DND-41 (cell line): ENCODE measurements around the gene RAC2.

Experiments
- ATAC-seq: fragments of 200-7000 bp; cut with Tn5 transposase; 3 replicates; pipeline ENCODE4 v1.9.1; 2021; ENCODE audit warnings: low read depth; ENCODE audit not compliant: insufficient read depth
- DNase-seq: peaks from one replicate; pipeline ENCODE4 v3.0.0-alpha.2; 2020
- H2AFZ ChIP-seq: 2 replicates; pipeline ENCODE4 v1.6.0; 2012; ENCODE audit warnings: low read depth, low read length
- H3K27ac ChIP-seq: 2 replicates; pipeline ENCODE4 v1.5.1; 2012; ENCODE audit warnings: low read length, inconsistent platforms
- H3K27me3 ChIP-seq: fragments of 200-600 bp; sonication (generic); 2 replicates; pipeline ENCODE4 v1.6.0; 2012; ENCODE audit warnings: low read length, mild to moderate bottlenecking, inconsistent platforms; ENCODE audit not compliant: insufficient read depth, poor library complexity
- H3K36me3 ChIP-seq: 2 replicates; pipeline ENCODE4 v1.5.1; 2012; ENCODE audit warnings: low read length, inconsistent platforms; ENCODE audit not compliant: insufficient read depth
- H3K4me1 ChIP-seq: 2 replicates; pipeline ENCODE4 v1.5.1; 2012; ENCODE audit warnings: mild to moderate bottlenecking, low read length; ENCODE audit not compliant: insufficient read depth
- H3K4me2 ChIP-seq: 2 replicates; pipeline ENCODE4 v1.6.0; 2012; ENCODE audit warnings: mild to moderate bottlenecking, moderate library complexity, low read length, inconsistent platforms; ENCODE audit not compliant: insufficient read depth
- H3K4me3 ChIP-seq, 2 experiments: fragments of 200-600 bp in 1 of 2; shearing (Covaris generic) in 1 of 2; 2 replicates each; pipeline ENCODE4 v1.5.1; 2012 to 2016; ENCODE audit warnings: inconsistent platforms in 2 of 2, low read length in 2 of 2, mild to moderate bottlenecking in 2 of 2, low read depth in 1 of 2, moderate library complexity in 1 of 2
- H3K79me2 ChIP-seq: 2 replicates; pipeline ENCODE4 v1.6.0; 2012; ENCODE audit warnings: low read length, inconsistent platforms; ENCODE audit not compliant: insufficient read depth
- H3K9ac ChIP-seq: 2 replicates; pipeline ENCODE4 v1.6.0; 2012; ENCODE audit warnings: low read depth, mild to moderate bottlenecking, inconsistent platforms, low read length, moderate library complexity
- H3K9me3 ChIP-seq: 2 replicates; pipeline ENCODE4 v1.5.1; 2012; ENCODE audit warnings: low read length, moderate library complexity, mild to moderate bottlenecking, inconsistent platforms; ENCODE audit not compliant: insufficient read depth, severe bottlenecking
- H4K20me1 ChIP-seq: 2 replicates; pipeline ENCODE4 v1.6.0; 2012; ENCODE audit warnings: low read length; ENCODE audit not compliant: insufficient read depth
- CTCF ChIP-seq: IDR thresholded peaks from 2 replicates; pipeline ENCODE4 v1.5.1; 2012; ENCODE audit warnings: borderline replicate concordance, low read length, moderate library complexity, mild to moderate bottlenecking; ENCODE audit not compliant: poor library complexity, severe bottlenecking; ENCODE audit errors: extremely low read depth
- EZH2 ChIP-seq: IDR thresholded peaks from 3 replicates; pipeline ENCODE4 v1.6.1; 2012; ENCODE audit warnings: borderline replicate concordance, low read depth, mild to moderate bottlenecking, moderate library complexity, low read length, inconsistent platforms; ENCODE audit not compliant: severe bottlenecking

RAC2 gene

DNA sequence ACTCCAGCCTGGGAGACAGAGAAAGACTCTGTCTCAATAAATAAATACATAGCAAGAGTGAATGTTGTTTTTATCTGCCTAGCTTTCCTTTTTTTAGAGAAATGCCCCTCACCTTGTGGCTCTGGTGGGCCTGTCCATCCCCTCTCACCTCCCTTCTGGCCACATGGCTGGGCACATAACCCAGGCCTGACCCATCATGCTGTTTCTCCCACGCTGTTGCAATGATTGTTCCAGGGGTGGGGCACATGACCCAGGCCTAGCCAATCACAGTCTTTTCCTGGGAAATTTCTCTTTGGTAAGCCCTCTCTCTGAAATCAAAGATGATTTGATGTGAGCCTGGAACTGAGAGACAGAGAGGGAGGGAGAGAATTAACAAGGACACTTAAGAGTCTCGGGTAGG, 32.7 kb upstream of the RAC2 start:
- Histone ChIP-seq H3K4me1 (no peaks in the 10 kb centered on the region), H3K27me3 (peaks cover under 1% of the 10 kb centered on the region), H3K27ac (no peak overlapping the region), H3K79me2 (no peaks in the 10 kb centered on the region), H3K9ac (no peak overlapping the region), H2AFZ (no peak overlapping the region), H3K4me2 (no peak overlapping the region), H3K4me3 (no peak overlapping the region), H3K36me3 (no peaks in the 10 kb centered on the region), H4K20me1 (no peaks in the 10 kb centered on the region), H3K9me3 (no peaks in the 10 kb centered on the region)
- DNase-seq (no peak), ATAC-seq (no peak)
- TF ChIP-seq CTCF (no peak), EZH2 (no peak)

DNA sequence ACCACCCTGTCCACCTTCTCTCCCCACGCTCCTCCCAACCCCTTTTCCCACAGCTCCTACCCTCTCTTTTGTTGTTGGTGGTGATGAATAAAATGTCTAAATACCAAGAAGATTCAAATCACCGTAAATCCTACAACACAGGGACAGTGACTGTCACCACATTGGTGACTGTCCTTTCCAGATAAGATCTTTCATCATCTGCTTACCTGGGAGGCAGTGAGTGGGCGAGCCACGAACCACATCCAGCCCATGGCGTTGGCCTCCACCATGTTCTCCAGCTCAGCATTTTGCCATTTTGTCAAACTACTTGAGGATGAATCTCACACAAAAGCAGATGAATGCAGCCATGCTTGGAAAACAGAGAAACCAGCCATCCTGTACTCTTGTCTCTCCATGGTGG, 31.6 kb upstream of the RAC2 start:
- DNase-seq (no peak), ATAC-seq (no peak)
- TF ChIP-seq EZH2, result no peak
- TF ChIP-seq CTCF, result no peak
- H3K4me1 ChIP-seq, result no peaks in the 10 kb centered on the region
- no peak overlapping the region for H3K4me2 ChIP-seq
- H3K79me2 ChIP-seq, result no peaks in the 10 kb centered on the region
- no peak overlapping the region for H3K9ac ChIP-seq
- no peak overlapping the region for H3K4me3 ChIP-seq
- H4K20me1 ChIP-seq, result no peaks in the 10 kb centered on the region
- H3K9me3 ChIP-seq, result no peaks in the 10 kb centered on the region
- no peaks in the 10 kb centered on the region for H3K36me3 ChIP-seq
- H2AFZ ChIP-seq, result no peak overlapping the region
- H3K27me3 ChIP-seq, result peaks cover 6% of the 10 kb centered on the region
- no peak overlapping the region for H3K27ac ChIP-seq

- no peak overlapping the region for H3K27ac ChIP-seq
- no peaks in the 10 kb centered on the region for H3K9me3 ChIP-seq
- H3K9ac ChIP-seq, result no peak overlapping the region
- H4K20me1 ChIP-seq, result no peaks in the 10 kb centered on the region
- no peak overlapping the region for H3K4me3 ChIP-seq
- ATAC-seq, result no peak
- H3K27me3 ChIP-seq, result peaks cover 11% of the 10 kb centered on the region
- H3K4me1 ChIP-seq, result no peaks in the 10 kb centered on the region
- no peak overlapping the region for H3K4me2 ChIP-seq
- H3K36me3 ChIP-seq, result no peaks in the 10 kb centered on the region
- no peak for DNase-seq
- H2AFZ ChIP-seq, result no peak overlapping the region
- TF ChIP-seq EZH2 (no peak), CTCF (no peak)
- no peaks in the 10 kb centered on the region for H3K79me2 ChIP-seq
These were observed 31.1 kb upstream of the RAC2 start for GRCh38 chr22:37275134-37275533.

GRCh38 chr22:37274380-37274862, 30.4 kb upstream of the RAC2 start:
- ATAC-seq (no peak), DNase-seq (no peak)
- H2AFZ ChIP-seq, result no peak overlapping the region
- H3K36me3 ChIP-seq, result no peaks in the 10 kb centered on the region
- no peaks in the 10 kb centered on the region for H3K79me2 ChIP-seq
- no peak overlapping the region for H3K27ac ChIP-seq
- TF ChIP-seq CTCF (no peak), EZH2 (no peak)
- H3K4me1 ChIP-seq, result no peaks in the 10 kb centered on the region
- no peak overlapping the region for H3K9ac ChIP-seq
- no peak overlapping the region for H3K4me3 ChIP-seq
- H3K9me3 ChIP-seq, result no peaks in the 10 kb centered on the region
- H3K27me3 ChIP-seq, result peaks cover 14% of the 10 kb centered on the region
- no peak overlapping the region for H3K4me2 ChIP-seq
- H4K20me1 ChIP-seq, result no peaks in the 10 kb centered on the region
